OCI-LY7 (cell line): ENCODE data around the gene SULT1A2. TPM values are rescaled to one million over a fixed set of nuclear protein-coding genes. Genes with fewer than 3 reads are reported as not detected.

ENCODE experiments used
- BruUV-seq: library from RNA; stranded (reverse); fragments of 400-500 nt; replicated peaks from 2 replicates; lab custom pipeline; 2021; lab: Mats Ljungman, UMichigan
- CTCF ChIA-PET: fragments of 300-600 bp; sonication (Branson Sonifier 250); formaldehyde crosslinking; loops from one replicate; lab custom pipeline; 2022; ENCODE audit warnings: antibody characterized with exemption; ENCODE audit not compliant: unreplicated experiment; lab: Charles Lee
- POLR2A ChIA-PET: fragments of 300-600 bp; sonication (Branson Sonifier 250); formaldehyde crosslinking; loops from one replicate; lab custom pipeline; 2022; ENCODE audit warnings: antibody characterized with exemption; lab: Charles Lee
- DNase-seq: peaks from one replicate; pipeline ENCODE4 v3.0.0-alpha.2; 2015; ENCODE audit warnings: low spot score
- H2AFZ ChIP-seq: fragments of 200-600 bp; sonication (generic), shearing (Covaris generic); 2 replicates; pipeline ENCODE4 v1.6.1; 2014; ENCODE audit warnings: mild to moderate bottlenecking, antibody characterized with exemption, low read length, moderate library complexity
- H3K27ac ChIP-seq: fragments of 200-600 bp; sonication (generic); 2 replicates; pipeline ENCODE4 v1.5.1; 2014; ENCODE audit warnings: mixed run types, low read depth, mild to moderate bottlenecking, moderate library complexity, low read length, inconsistent platforms; ENCODE audit not compliant: poor library complexity, severe bottlenecking
- H3K36me3 ChIP-seq: fragments of 200-600 bp; sonication (generic); 2 replicates; pipeline ENCODE4 v1.6.1; 2014; ENCODE audit warnings: mild to moderate bottlenecking, antibody characterized with exemption, low read length, moderate library complexity, mixed read lengths; ENCODE audit not compliant: insufficient read depth
- H3K4me1 ChIP-seq: fragments of 200-600 bp; sonication (generic); 2 replicates; pipeline ENCODE4 v1.5.1; 2014; ENCODE audit warnings: mild to moderate bottlenecking, low read length; ENCODE audit not compliant: insufficient read depth, poor library complexity, severe bottlenecking
- H3K4me2 ChIP-seq: fragments of 200-600 bp; sonication (generic); 2 replicates; pipeline ENCODE4 v1.6.1; 2014; ENCODE audit warnings: mild to moderate bottlenecking, low read length
- H3K4me3 ChIP-seq: fragments of 200-600 bp; sonication (generic); 2 replicates; pipeline ENCODE4 v1.5.1; 2014; ENCODE audit warnings: mild to moderate bottlenecking, low read depth, low read length; ENCODE audit not compliant: poor library complexity, severe bottlenecking
- H3K79me2 ChIP-seq: fragments of 200-600 bp; sonication (generic); 2 replicates; pipeline ENCODE4 v1.6.1; 2016; ENCODE audit warnings: low read depth, mild to moderate bottlenecking, low read length, moderate library complexity, mixed read lengths; ENCODE audit not compliant: insufficient read depth
- H3K9me2 ChIP-seq: fragments of 200-600 bp; sonication (generic); 2 replicates; pipeline ENCODE4 v1.6.1; 2016; ENCODE audit warnings: mild to moderate bottlenecking, low read length, mixed read lengths; ENCODE audit not compliant: insufficient read depth
- H3K9me3 ChIP-seq: fragments of 200-600 bp; sonication (generic); 2 replicates; pipeline ENCODE4 v1.6.1; 2014; ENCODE audit warnings: mild to moderate bottlenecking, mixed run types, low read length, mixed read lengths
- H4K20me1 ChIP-seq: fragments of 200-600 bp; sonication (generic); 2 replicates; pipeline ENCODE4 v1.6.1; 2014; ENCODE audit warnings: mild to moderate bottlenecking, antibody characterized with exemption, low read length, moderate library complexity, mixed read lengths; ENCODE audit not compliant: insufficient read depth
- EZH2phosphoT487 ChIP-seq: fragments of 200-600 bp; sonication (generic); IDR thresholded peaks from 2 replicates; pipeline ENCODE4 v1.6.1; 2018; ENCODE audit warnings: low read depth, borderline replicate concordance, mild to moderate bottlenecking, mixed run types, antibody characterized with exemption, low read length, moderate library complexity, mixed read lengths
- intact Hi-C: fragments of 100-400 bp; cut with micrococcal nuclease; formaldehyde crosslinking; loops from one replicate; pipeline ENCODE4 v1.10.0; 2022; ENCODE audit not compliant: unreplicated experiment
- total RNA-seq, 2 experiments: library from RNA; depleted of rRNA in 1 of 2; stranded (reverse); fragments of >200 nt in 1 of 2; shearing (Covaris generic) in 1 of 2; gene quantifications; 2 replicates each; pipeline ENCODE4 v1.2.3, GENCODE V29; 2014 to 2022
- TF ChIP-seq, protein P1 (sequence below): fragments of 200-600 bp; sonication (generic); conservative IDR thresholded peaks from 2 replicates; pipeline ENCODE4 v1.5.1; 2014; ENCODE audit warnings: mild to moderate bottlenecking, antibody characterized with exemption, low read length, moderate library complexity, mixed read lengths

The SULT1A2 gene
- total RNA-seq, 2 experiments from 2014 or later: 2.1 to 3.0 TPM

DNA sequence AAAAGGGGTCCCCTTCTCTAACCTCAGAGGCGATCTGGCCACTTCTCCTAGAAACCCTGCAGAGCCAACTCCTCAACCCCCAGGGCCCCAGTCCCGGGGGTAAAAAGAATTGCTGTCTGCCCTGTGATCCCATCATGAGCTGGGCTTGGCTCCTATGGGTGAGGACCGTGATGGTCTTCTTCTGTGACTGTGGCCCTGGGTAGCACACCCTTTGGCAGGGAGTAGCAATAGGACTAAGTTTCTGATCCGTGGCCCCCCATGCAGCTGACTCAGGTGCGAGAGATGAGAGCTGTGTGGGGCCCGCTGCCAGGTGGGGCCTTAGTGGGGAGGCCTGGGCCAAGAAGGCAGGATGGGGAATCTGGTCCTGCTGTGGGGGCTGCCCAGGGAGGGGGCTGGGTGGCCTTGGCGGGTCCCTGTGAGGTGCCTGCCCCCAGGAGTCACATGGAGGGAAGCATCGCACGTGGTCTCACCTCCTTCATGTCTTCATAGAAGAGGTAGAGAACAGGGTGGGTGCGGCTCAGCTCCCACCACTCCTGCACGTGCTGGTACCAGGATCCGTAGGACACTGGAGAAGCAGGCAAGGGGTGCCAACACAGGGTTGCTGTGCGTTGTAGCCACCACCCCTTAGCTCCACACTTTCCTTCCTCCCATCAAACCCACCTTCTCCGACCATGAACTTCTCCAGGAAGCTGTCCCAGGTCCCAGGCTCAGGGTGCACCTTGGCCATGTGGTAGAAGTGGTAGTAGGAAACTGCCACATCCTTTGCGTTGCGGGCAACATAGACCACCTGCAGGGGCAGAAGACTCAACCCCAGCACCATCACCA, 9.7 kb upstream of the SULT1A2 start:
- BruUV-seq: no TSS peak
- Histone ChIP-seq H3K79me2 (peaks cover 7% of the 10 kb centered on the region; the same call in 1 of the 2 replicates), H3K4me3 (no peak overlapping the region), H3K36me3 (peaks cover 42% of the 10 kb centered on the region), H4K20me1 (no peaks in the 10 kb centered on the region), H2AFZ (no peak overlapping the region), H3K4me2 (no peak overlapping the region), H3K4me1 (peaks cover 16% of the 10 kb centered on the region), H3K9me3 (no peaks in the 10 kb centered on the region), H3K9me2 (no peaks in the 10 kb centered on the region), H3K27ac (no peak overlapping the region)
- POLR2A ChIA-PET: no interaction called here
- CTCF ChIA-PET: no interaction called here
- intact Hi-C loops: no loop called here
- TF ChIP-seq, protein P1, sequence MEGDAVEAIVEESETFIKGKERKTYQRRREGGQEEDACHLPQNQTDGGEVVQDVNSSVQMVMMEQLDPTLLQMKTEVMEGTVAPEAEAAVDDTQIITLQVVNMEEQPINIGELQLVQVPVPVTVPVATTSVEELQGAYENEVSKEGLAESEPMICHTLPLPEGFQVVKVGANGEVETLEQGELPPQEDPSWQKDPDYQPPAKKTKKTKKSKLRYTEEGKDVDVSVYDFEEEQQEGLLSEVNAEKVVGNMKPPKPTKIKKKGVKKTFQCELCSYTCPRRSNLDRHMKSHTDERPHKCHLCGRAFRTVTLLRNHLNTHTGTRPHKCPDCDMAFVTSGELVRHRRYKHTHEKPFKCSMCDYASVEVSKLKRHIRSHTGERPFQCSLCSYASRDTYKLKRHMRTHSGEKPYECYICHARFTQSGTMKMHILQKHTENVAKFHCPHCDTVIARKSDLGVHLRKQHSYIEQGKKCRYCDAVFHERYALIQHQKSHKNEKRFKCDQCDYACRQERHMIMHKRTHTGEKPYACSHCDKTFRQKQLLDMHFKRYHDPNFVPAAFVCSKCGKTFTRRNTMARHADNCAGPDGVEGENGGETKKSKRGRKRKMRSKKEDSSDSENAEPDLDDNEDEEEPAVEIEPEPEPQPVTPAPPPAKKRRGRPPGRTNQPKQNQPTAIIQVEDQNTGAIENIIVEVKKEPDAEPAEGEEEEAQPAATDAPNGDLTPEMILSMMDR: no peak
- TF ChIP-seq EZH2phosphoT487: no peak
- DNase-seq: no peak

DNA sequence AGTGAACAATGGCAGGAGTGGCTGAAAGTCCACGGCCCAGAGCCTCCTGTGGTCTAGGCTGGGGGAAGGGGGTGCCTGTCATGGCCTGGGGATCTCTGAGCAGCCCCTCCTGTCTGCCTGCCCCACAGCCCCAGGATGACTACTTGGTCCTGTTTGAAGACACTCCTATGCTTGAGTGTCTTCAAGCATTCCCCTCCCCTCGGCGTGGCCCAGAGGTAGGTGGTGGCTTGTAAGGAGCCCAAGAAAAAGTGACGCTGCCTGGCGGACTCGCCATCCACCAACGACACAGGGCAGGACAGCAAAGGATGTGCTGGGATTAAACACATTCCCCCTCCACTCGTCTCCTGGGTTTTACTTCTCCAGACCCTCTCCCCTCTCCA, 7.3 kb upstream of the SULT1A2 start:
- Histone ChIP-seq H3K4me1 (peaks cover 12% of the 10 kb centered on the region), H3K36me3 (peaks cover 22% of the 10 kb centered on the region), H3K27ac (no peak overlapping the region), H3K9me2 (no peaks in the 10 kb centered on the region), H3K4me2 (no peak overlapping the region), H3K79me2 (no peaks in the 10 kb centered on the region), H3K4me3 (no peak overlapping the region), H3K9me3 (no peaks in the 10 kb centered on the region), H2AFZ (no peak overlapping the region), H4K20me1 (no peaks in the 10 kb centered on the region)
- POLR2A ChIA-PET: no interaction called here
- TF ChIP-seq EZH2phosphoT487: no peak
- TF ChIP-seq, protein P1: no peak
- BruUV-seq: no TSS peak
- intact Hi-C loops: no loop called here
- CTCF ChIA-PET: interaction anchor here (0.6 kb wide), 1 partner anchor 10 kb away, joined by 3 read pairs; no protein-coding TSS in a partner anchor
- DNase-seq: no peak
